ENCODE measurements around the gene GIPC1. TPM values are rescaled to one million over a fixed set of nuclear protein-coding genes. Genes with fewer than 3 reads are reported as not detected.
"Not testable (repeated sequence)": the region's sequence is repeated elsewhere in the genome, so short reads cannot be mapped to it uniquely, and the experiment has no call there.

Gene GIPC1
- total RNA-seq, 2 donors from 2014 or later, result 34.8 to 38.6 TPM

DNA sequence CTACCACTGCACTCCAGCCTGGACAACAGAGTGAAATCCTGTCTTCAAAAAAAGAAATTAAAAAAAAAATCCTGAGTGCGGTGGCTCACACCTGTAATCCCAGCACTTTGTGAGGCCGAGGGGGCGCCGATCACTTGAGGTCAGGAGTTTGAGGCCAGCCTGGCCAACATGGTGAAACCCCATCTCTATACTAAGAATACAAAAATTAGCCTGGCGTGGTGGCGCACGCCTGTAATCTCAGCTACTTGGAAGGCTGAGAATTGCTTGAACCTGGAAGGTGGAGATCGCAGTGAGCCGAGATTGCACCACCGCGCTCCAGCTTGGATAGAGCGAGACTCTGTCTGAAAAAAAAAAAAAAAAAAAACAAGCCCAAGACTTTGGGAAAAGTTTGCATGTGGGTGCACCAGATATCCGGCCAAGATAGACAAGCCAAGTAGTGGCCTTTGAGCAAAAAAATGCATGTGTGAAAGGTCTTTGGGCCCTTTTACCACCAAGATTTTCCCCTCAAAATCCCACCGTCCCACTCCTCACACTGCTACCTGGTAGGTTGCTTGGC is 16.6 kb upstream of the GIPC1 start:
- ATAC-seq (no peak), DNase-seq (no peak)
- H3K4me1 Mint-ChIP-seq, result peaks cover 33% of the 10 kb centered on the region
- H3K36me3 Mint-ChIP-seq (ENCODE audit: low read depth), result peaks cover 8% of the 10 kb centered on the region
- no peaks in the 10 kb centered on the region for H3K27me3 Mint-ChIP-seq
- no peak overlapping the region for H3K4me3 Mint-ChIP-seq
- no peaks in the 10 kb centered on the region for H3K9me3 ChIP-seq (ENCODE audit: control insufficient read depth, low read length, poor library complexity, severe bottlenecking)
- peak overlapping the region; percentile 99 for H3K27ac Mint-ChIP-seq

DNA sequence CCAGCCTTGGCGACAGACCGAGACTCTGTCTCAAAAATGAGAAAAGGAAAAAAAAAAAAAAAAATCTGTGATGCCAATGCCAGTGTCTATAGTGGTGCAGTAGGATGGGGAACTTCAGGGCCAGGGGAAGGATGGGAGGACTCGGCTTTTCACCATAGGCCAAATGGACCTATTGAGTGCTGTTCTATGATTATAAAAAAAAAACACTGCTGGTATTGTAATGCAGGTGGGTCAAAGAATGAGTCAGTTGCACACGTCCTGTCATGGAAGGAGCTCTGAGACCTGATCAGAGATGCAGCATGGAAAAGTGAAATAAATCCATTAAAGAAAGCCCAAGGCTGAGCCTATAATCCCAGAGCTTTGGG is 15.3 kb upstream of the GIPC1 start:
- no peak for ATAC-seq
- H3K9me3 ChIP-seq (ENCODE audit: control insufficient read depth, low read length, poor library complexity, severe bottlenecking), result no peaks in the 10 kb centered on the region
- Mint-ChIP-seq H3K4me3 (no peak overlapping the region), H3K27me3 (no peaks in the 10 kb centered on the region), H3K27ac (peak overlapping the region; percentile 99), H3K4me1 (peaks cover 35% of the 10 kb centered on the region), H3K36me3 (ENCODE audit: low read depth) (peaks cover 4% of the 10 kb centered on the region)
- DNase-seq, result no peak

DNA sequence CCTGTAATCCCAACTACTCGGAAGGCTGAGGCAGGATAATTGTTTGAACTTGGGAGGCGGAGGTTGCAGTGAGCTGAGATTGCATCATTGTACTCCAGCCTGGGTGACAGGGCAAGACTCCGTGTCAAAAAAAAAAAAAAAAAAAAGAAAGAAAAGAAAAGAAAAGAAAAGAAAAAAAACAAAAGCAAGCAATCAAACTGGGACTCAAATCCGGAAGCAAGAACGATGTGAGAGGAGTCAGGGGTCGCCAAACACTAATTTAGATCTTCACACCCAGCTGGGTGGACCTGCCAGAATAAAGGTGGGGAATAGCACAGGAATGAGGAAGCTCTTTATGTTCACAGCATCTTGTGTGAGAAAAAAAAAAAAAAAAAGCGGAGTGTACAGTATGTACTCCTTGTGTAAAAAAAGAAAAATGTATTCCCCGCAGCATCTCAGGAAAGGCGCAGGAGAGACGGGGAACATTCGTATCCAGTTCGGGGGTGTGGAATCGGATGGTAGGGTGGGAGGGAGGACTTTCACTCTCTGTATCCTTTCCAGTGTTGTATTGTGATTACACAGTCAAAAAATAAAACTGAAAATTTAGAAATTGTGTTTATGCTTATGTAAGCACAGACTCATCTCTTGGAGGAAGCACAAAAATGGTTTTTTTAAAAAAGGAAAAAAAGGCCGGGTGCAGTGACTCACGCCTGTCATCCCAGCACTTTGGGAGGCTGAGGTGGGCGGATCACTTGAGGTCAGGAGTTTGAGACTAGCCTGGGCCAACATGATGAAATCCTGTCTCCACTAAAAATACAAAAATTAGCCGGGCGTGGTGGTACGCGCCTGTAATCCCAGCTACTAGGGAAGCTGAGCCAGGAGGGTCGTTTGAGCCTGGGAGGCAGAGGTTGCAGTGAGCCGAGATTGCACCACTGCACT is 14.6 kb upstream of the GIPC1 start:
- H3K4me1 Mint-ChIP-seq, result peaks cover 35% of the 10 kb centered on the region
- DNase-seq (no peak), ATAC-seq (no peak)
- H3K27ac Mint-ChIP-seq, result peak overlapping the region; percentile 99
- peak overlapping the region; percentile 68 for H3K4me3 Mint-ChIP-seq
- H3K9me3 ChIP-seq (ENCODE audit: control insufficient read depth, low read length, poor library complexity, severe bottlenecking), result no peaks in the 10 kb centered on the region
- peaks cover 4% of the 10 kb centered on the region for H3K36me3 Mint-ChIP-seq (ENCODE audit: low read depth)
- H3K27me3 Mint-ChIP-seq, result no peaks in the 10 kb centered on the region

DNA sequence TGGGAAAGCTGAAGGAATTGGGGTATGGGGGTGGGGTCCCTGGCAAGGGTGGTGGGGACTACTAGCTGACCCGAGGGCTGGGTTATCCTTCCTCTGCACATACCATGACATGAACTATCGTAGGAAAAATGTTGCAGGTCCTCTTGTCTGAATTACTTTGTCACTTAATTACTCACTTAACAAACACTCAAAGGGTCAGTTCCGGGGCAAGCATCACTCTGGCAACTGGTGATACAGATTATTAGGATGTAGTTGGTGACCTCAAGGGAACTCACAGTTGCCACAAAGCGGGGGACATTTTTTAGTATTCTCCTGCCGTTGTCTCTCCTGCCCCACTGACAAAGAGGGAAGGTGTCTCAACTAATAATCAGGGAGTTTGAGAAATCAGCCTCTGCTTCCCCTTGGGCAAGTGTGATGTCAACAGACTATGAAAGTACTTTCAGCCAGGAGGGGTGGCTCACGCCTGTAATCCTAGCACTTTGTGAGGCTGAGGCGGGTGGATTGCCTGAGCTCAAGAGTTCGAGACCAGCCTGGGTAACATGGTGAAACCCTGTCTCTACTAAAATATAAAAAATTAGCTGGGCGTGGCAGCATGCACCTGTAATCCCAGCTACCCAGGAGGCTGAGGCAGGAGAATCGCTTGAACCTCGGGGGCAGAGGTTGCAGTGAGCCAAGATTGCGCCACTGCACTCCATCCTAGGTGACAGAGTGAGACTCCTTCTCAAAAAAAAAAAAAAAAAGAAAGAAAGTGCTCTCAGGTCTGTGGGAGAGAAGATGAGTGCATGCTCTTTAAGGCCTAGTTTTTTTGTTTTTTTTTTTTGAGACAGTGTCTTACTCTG is 12.0 kb upstream of the GIPC1 start:
- Mint-ChIP-seq H3K4me3 (peak overlapping the region; percentile 77), H3K4me1 (peaks cover 43% of the 10 kb centered on the region)

DNA sequence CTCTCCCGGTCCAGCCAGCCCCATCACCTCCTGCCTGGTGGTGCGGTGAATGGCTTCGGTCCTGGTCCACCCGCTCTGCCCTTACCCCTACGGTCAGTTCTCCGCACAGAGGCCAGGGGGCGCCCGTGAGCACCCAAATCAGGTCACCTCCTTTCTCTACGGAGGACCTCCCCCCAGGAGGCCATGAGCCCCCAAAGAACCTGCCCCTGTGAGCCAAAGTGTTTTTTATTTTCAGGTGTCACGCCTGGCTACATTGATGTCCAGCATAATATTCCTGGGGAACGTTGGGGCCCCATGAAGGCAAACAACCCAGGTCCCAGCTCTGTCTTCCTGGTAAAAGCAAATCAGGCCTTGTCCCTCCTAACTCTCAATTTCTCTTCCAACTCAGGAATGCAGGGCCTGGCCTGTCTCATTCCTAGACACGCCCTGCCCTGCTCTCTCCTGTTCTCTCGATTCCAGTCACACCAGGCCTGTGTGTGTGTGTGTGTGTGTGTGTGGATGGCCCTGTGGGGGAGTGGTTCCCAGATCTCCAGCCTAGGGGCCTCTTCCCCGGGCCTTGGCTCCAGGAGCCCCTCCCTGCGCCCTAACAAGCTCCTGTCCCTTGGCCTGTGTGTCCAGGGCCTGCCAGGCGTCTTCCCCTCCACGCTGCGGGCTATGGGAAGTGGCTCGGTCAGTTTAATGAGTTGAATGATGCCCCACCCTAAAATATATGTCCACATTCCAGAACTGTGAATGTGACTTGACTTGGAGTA is 9.7 kb upstream of the GIPC1 start:
- Mint-ChIP-seq H3K27ac (peak overlapping the region; percentile 98), H3K27me3 (no peaks in the 10 kb centered on the region), H3K4me1 (peaks cover 43% of the 10 kb centered on the region), H3K4me3 (peak overlapping the region; percentile 77), H3K36me3 (ENCODE audit: low read depth) (no peaks in the 10 kb centered on the region)
- no peaks in the 10 kb centered on the region for H3K9me3 ChIP-seq (ENCODE audit: control insufficient read depth, low read length, poor library complexity, severe bottlenecking)
- DNase-seq (peak; percentile 60 to 71 (median 63)), ATAC-seq (peak; percentile 50)

More for the DNA sequence above, 12.0 kb upstream of the GIPC1 start:
- Mint-ChIP-seq H3K36me3 (ENCODE audit: low read depth) (no peaks in the 10 kb centered on the region), H3K27me3 (no peaks in the 10 kb centered on the region), H3K27ac (peak overlapping the region; percentile 98)
- no peaks in the 10 kb centered on the region for H3K9me3 ChIP-seq (ENCODE audit: control insufficient read depth, low read length, poor library complexity, severe bottlenecking)
- ATAC-seq (no peak), DNase-seq (no peak)

DNA sequence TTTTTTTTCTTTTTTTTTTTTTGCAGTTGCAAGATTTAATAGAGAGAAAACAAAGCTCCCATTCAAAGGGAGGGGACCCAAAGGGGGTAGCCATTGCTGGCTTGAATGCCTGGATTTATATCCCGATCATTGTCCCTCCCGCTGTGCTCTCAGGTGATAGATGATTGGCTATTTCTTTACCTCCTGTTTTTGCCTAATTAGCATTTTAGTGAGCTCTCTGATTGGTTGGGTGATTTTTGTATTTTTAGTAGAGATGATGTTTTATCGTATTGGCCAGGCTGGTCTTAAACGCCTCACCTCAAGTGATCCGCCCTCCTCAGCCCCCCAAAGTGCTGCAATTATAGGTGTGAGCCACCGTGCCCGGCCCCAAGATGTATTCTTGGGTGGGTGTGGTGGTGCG is 8.6 kb upstream of the GIPC1 start:
- not testable (repeated sequence) for H3K27ac Mint-ChIP-seq; H3K36me3 Mint-ChIP-seq (ENCODE audit: low read depth); DNase-seq; ATAC-seq; H3K9me3 ChIP-seq (ENCODE audit: control insufficient read depth, low read length, poor library complexity, severe bottlenecking); H3K27me3 Mint-ChIP-seq; H3K4me3 Mint-ChIP-seq
- H3K4me1 Mint-ChIP-seq, result peaks cover 37% of the 10 kb centered on the region

DNA sequence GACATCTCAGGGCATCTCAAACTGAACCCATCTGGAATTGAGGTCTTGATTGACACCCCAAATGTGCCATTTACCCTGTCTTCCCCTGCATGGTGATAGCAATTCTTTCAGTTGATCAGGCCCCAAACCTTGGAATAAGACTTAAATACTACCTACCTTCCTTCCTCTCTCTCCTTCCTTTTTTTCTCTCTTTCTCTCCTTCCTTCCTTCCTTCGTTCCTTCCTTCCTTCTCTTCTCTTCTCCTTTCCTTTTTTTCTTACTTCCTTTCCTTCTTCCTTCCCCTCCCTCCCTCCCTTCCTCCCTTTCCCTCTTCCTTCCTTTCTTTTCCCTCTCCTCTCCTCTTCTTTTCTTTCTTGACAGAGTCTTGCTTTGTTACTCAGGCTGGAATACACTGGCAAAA is 7.4 kb upstream of the GIPC1 start:
- Mint-ChIP-seq H3K4me3 (peak overlapping the region; percentile 21), H3K4me1 (peaks cover 32% of the 10 kb centered on the region), H3K36me3 (ENCODE audit: low read depth) (no peaks in the 10 kb centered on the region), H3K27me3 (no peaks in the 10 kb centered on the region), H3K27ac (peak overlapping the region; percentile 76)
- ATAC-seq (no peak), DNase-seq (no peak)
- H3K9me3 ChIP-seq (ENCODE audit: control insufficient read depth, low read length, poor library complexity, severe bottlenecking), result no peaks in the 10 kb centered on the region

DNA sequence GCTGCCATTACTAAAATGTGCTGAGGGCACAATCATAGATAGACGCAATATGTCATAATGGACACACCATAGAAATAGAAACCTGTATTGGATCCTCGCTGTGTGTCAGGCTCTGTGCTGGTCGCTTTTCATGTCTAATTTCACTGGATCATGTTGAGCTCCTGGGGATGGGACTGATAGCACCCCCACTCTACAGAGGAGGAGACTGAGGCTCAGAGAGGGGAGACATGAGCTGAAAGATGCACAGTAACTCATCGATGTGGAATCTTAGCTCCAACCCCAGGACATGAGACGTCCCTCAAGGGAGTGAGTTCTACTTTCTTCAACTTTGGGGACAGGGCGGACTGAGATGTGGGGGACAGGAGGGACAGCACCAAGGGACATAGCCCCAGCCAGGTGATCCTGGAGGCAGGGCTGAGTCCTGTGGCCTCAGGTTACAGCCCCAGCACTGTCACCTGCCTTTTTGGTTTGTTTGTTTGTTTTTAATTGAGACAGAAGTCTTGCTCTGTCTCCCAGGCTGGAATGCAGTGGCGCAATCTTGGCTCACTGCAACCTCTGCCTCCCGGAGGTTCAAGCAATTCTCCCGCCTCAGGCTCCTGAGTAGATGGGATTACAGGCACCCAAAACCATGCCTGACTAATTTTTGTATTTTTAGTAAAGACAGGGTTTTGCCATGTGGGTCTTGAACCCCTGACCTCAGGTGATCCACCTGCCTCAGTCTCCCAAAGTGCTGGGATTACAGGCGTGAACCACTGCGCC is 6.6 kb upstream of the GIPC1 start:
- H3K36me3 Mint-ChIP-seq (ENCODE audit: low read depth), result no peaks in the 10 kb centered on the region
- no peak for ATAC-seq
- no peaks in the 10 kb centered on the region for H3K9me3 ChIP-seq (ENCODE audit: control insufficient read depth, low read length, poor library complexity, severe bottlenecking)
- DNase-seq, result no peak
- H3K4me1 Mint-ChIP-seq, result peaks cover 30% of the 10 kb centered on the region
- no peaks in the 10 kb centered on the region for H3K27me3 Mint-ChIP-seq
- H3K27ac Mint-ChIP-seq, result peak overlapping the region; percentile 76
- no peak overlapping the region for H3K4me3 Mint-ChIP-seq

DNA sequence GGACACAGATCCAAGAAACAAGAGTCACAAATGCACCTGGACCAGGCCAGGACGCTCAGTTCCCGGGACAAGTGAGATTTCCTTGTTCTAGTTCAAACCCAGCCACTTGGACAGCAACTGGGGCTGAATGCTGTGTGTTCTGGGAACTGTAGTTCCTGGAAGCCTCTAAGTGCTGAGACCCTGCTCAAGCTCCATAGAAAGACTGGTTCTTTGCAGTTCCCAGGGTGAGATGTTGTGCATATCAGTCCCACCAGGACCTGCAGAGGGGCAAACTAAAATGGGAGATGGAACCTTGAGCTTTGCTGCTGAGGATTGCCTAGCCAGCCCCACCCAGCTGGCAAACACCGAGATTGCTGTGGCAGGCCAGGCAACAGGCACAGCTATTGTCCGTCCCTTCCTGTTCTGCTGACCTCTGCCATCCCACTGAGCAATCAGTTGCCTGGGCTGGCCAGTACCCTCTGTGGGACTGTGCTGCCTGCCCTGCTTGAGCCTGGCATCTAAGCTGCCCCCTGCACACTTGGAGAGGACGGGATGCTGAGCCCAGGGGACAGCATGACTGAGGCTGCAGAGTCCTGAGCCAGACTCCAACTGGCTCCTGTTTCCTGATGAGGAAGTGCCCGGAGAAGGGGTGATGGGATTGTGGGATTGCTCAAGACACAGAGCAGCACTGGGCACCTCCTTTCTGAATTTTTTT is 1.4 kb upstream of the GIPC1 start:
- no peaks in the 10 kb centered on the region for H3K27me3 Mint-ChIP-seq
- H3K9me3 ChIP-seq (ENCODE audit: control insufficient read depth, low read length, poor library complexity, severe bottlenecking), result no peaks in the 10 kb centered on the region
- no peak overlapping the region for H3K27ac Mint-ChIP-seq
- ATAC-seq (no peak), DNase-seq (no peak)
- peak overlapping the region; percentile 88 for H3K4me3 Mint-ChIP-seq
- no peaks in the 10 kb centered on the region for H3K36me3 Mint-ChIP-seq (ENCODE audit: low read depth)
- peaks cover 23% of the 10 kb centered on the region for H3K4me1 Mint-ChIP-seq

DNA sequence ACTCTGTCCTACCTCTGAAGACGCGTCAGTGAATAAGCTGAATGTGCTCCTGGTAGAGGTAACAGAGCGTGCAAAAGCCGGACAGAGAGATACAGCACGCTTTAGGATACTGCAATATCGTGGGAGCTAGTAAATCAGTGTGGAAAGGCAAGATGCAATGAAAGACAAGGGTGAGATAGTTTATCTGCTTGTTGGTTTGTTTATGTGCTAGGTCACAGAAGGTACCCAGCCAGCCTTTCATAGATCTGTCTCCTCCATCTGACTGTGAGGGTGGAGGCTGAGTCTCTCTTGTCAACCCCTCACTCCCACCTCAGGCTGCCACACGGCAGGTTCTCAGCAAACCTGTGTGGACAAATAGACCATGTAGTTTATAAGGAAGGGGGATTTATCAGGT is 904 bp upstream of the GIPC1 start:
- H3K9me3 ChIP-seq (ENCODE audit: control insufficient read depth, low read length, poor library complexity, severe bottlenecking), result no peaks in the 10 kb centered on the region
- H3K36me3 Mint-ChIP-seq (ENCODE audit: low read depth), result no peaks in the 10 kb centered on the region
- H3K27me3 Mint-ChIP-seq, result no peaks in the 10 kb centered on the region
- peak overlapping the region; percentile 88 for H3K4me3 Mint-ChIP-seq
- ATAC-seq (no peak), DNase-seq (no peak)
- H3K4me1 Mint-ChIP-seq, result peaks cover 23% of the 10 kb centered on the region
- H3K27ac Mint-ChIP-seq, result peak overlapping the region; percentile 60

DNA sequence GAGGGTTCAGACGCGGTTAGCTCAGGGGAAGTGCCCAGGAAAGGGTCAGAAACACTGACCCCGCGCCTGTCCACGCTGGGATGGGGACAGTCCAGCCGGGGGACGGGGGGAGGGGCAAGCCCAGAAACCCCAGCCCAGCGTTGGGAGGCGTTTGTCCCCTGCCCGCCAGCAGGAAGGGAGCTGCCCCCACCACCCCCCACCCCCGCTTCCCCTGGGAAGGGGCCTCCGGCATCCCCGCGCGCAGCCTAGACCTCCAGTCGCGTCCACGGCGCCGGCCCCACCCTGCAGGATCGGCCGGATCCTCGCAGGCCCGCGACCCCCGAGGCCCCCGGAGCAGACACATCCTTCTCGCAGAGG is 277 bp downstream of the GIPC1 start:
- ATAC-seq, result no peak
- peak overlapping the region; percentile 88 for H3K4me3 Mint-ChIP-seq
- H3K27ac Mint-ChIP-seq, result no peak overlapping the region
- DNase-seq, result no peak
- peaks cover 23% of the 10 kb centered on the region for H3K4me1 Mint-ChIP-seq
- H3K27me3 Mint-ChIP-seq, result no peaks in the 10 kb centered on the region
- no peaks in the 10 kb centered on the region for H3K9me3 ChIP-seq (ENCODE audit: control insufficient read depth, low read length, poor library complexity, severe bottlenecking)
- peaks cover 2% of the 10 kb centered on the region for H3K36me3 Mint-ChIP-seq (ENCODE audit: low read depth)

Measured in T-helper 17 cell (primary cell).